H1 (cell line): ENCODE measurements around the gene FAM163A. TPM values are rescaled to one million over a fixed set of nuclear protein-coding genes. Genes with fewer than 3 reads are reported as not detected.

Experiments
- CTBP2 ChIP-seq: IDR thresholded peaks from 2 replicates; pipeline ENCODE4 v1.7.0; 2011; ENCODE audit warnings: borderline replicate concordance, mild to moderate bottlenecking, moderate library complexity, mixed read lengths, low read length; ENCODE audit not compliant: insufficient read depth, insufficient read length
- GABPA ChIP-seq: IDR thresholded peaks from 2 replicates; pipeline ENCODE4 v1.6.1; 2011; ENCODE audit warnings: mild to moderate bottlenecking, low read length, moderate library complexity, borderline replicate concordance; ENCODE audit not compliant: insufficient read depth
- KDM4A ChIP-seq: IDR thresholded peaks from one replicate; pipeline ENCODE4 v1.7.1; 2012; ENCODE audit warnings: low read depth, mild to moderate bottlenecking, moderate library complexity, low read length, inconsistent platforms; ENCODE audit not compliant: severe bottlenecking
- TAF7 ChIP-seq: optimal IDR thresholded peaks from 2 replicates; pipeline ENCODE3; 2011; ENCODE audit warnings: low read depth, mild to moderate bottlenecking, inconsistent platforms, low read length, moderate library complexity, borderline replicate concordance
- TCF12 ChIP-seq: IDR thresholded peaks from 2 replicates; pipeline ENCODE4 v1.6.1; 2011; ENCODE audit warnings: low read depth, mild to moderate bottlenecking, low read length
- polyA plus RNA-seq, 7 experiments: library from polyadenylated mRNA; depleted of rRNA in 3 of 7; stranded (reverse) in 5 of 7; unstranded in 2 of 7; fragments of >200 nt in 5 of 7; fragments of 200-250 nt in 2 of 7; gene quantifications; 1 replicate in 5 of 7; 2 replicates in 1 of 7; 4 replicates in 1 of 7; pipeline versions ENCODE4 v1.2.1 to v1.2.3, GENCODE V29; 2011 to 2013; ENCODE audit warnings: missing spikeins in 2 of 7, mixed read lengths in 2 of 7
- total RNA-seq: library from RNA; stranded (reverse); fragmentation: NEBNext Ultra II Directional; extraction: Animal tissue kit (Norgen Biotek cat#: 25700); gene quantifications from 2 replicates; pipeline ENCODE4 v1.2.1, GENCODE V29; 2021
- TF ChIP-seq, protein P1 (sequence below): fragments of 300-600 bp; sonication (generic); IDR thresholded peaks from 2 replicates; pipeline ENCODE4 v1.7.1; 2012; ENCODE audit warnings: low read length, moderate library complexity, mild to moderate bottlenecking, inconsistent platforms; ENCODE audit not compliant: insufficient replicate concordance
- TF ChIP-seq, protein P2 (sequence below): IDR thresholded peaks from 2 replicates; pipeline ENCODE4 v1.6.1; 2012; ENCODE audit warnings: low read length, inconsistent platforms

Gene FAM163A
- total and polyA plus RNA-seq, 2 of the 8 experiments (the other 6 are each of a cell fraction or from before 2014, with no cell fraction given) = 0.13 to 0.18 TPM

DNA sequence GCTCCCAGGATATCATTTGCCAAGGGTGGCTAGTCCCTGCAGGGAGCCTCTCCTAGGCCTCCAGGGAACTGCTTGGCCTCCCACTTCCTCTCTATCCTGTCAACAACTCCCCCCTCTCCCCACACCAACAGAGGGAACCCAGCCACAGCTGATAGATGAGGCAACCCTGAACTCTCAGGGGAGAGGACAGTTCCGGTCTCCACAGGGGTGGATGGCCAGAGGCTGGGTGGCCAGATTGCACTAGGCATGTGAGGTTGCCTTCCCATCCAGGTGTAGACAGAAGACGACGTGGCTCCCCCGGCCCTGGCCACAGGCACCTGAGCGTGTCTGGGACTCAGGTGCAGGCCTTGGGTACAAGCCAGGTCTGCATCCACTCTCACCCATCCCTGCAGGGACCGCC lies 81.2 kb downstream of the FAM163A start (continued):
- TF ChIP-seq, protein P1, sequence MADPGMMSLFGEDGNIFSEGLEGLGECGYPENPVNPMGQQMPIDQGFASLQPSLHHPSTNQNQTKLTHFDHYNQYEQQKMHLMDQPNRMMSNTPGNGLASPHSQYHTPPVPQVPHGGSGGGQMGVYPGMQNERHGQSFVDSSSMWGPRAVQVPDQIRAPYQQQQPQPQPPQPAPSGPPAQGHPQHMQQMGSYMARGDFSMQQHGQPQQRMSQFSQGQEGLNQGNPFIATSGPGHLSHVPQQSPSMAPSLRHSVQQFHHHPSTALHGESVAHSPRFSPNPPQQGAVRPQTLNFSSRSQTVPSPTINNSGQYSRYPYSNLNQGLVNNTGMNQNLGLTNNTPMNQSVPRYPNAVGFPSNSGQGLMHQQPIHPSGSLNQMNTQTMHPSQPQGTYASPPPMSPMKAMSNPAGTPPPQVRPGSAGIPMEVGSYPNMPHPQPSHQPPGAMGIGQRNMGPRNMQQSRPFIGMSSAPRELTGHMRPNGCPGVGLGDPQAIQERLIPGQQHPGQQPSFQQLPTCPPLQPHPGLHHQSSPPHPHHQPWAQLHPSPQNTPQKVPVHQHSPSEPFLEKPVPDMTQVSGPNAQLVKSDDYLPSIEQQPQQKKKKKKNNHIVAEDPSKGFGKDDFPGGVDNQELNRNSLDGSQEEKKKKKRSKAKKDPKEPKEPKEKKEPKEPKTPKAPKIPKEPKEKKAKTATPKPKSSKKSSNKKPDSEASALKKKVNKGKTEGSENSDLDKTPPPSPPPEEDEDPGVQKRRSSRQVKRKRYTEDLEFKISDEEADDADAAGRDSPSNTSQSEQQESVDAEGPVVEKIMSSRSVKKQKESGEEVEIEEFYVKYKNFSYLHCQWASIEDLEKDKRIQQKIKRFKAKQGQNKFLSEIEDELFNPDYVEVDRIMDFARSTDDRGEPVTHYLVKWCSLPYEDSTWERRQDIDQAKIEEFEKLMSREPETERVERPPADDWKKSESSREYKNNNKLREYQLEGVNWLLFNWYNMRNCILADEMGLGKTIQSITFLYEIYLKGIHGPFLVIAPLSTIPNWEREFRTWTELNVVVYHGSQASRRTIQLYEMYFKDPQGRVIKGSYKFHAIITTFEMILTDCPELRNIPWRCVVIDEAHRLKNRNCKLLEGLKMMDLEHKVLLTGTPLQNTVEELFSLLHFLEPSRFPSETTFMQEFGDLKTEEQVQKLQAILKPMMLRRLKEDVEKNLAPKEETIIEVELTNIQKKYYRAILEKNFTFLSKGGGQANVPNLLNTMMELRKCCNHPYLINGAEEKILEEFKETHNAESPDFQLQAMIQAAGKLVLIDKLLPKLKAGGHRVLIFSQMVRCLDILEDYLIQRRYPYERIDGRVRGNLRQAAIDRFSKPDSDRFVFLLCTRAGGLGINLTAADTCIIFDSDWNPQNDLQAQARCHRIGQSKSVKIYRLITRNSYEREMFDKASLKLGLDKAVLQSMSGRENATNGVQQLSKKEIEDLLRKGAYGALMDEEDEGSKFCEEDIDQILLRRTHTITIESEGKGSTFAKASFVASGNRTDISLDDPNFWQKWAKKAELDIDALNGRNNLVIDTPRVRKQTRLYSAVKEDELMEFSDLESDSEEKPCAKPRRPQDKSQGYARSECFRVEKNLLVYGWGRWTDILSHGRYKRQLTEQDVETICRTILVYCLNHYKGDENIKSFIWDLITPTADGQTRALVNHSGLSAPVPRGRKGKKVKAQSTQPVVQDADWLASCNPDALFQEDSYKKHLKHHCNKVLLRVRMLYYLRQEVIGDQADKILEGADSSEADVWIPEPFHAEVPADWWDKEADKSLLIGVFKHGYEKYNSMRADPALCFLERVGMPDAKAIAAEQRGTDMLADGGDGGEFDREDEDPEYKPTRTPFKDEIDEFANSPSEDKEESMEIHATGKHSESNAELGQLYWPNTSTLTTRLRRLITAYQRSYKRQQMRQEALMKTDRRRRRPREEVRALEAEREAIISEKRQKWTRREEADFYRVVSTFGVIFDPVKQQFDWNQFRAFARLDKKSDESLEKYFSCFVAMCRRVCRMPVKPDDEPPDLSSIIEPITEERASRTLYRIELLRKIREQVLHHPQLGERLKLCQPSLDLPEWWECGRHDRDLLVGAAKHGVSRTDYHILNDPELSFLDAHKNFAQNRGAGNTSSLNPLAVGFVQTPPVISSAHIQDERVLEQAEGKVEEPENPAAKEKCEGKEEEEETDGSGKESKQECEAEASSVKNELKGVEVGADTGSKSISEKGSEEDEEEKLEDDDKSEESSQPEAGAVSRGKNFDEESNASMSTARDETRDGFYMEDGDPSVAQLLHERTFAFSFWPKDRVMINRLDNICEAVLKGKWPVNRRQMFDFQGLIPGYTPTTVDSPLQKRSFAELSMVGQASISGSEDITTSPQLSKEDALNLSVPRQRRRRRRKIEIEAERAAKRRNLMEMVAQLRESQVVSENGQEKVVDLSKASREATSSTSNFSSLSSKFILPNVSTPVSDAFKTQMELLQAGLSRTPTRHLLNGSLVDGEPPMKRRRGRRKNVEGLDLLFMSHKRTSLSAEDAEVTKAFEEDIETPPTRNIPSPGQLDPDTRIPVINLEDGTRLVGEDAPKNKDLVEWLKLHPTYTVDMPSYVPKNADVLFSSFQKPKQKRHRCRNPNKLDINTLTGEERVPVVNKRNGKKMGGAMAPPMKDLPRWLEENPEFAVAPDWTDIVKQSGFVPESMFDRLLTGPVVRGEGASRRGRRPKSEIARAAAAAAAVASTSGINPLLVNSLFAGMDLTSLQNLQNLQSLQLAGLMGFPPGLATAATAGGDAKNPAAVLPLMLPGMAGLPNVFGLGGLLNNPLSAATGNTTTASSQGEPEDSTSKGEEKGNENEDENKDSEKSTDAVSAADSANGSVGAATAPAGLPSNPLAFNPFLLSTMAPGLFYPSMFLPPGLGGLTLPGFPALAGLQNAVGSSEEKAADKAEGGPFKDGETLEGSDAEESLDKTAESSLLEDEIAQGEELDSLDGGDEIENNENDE = no peak
- TF ChIP-seq, protein P2, sequence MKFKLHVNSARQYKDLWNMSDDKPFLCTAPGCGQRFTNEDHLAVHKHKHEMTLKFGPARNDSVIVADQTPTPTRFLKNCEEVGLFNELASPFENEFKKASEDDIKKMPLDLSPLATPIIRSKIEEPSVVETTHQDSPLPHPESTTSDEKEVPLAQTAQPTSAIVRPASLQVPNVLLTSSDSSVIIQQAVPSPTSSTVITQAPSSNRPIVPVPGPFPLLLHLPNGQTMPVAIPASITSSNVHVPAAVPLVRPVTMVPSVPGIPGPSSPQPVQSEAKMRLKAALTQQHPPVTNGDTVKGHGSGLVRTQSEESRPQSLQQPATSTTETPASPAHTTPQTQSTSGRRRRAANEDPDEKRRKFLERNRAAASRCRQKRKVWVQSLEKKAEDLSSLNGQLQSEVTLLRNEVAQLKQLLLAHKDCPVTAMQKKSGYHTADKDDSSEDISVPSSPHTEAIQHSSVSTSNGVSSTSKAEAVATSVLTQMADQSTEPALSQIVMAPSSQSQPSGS = no peak
- TF ChIP-seq KDM4A (no peak), CTBP2 (no peak), TAF7 (no peak), GABPA (no peak), TCF12 (no peak)
